ENCODE measurements around the gene TOMT. TPM values are rescaled to one million over a fixed set of nuclear protein-coding genes. Genes with fewer than 3 reads are reported as not detected.

The TOMT gene
- total RNA-seq, 2 experiments from 2014 or later = not detected

DNA sequence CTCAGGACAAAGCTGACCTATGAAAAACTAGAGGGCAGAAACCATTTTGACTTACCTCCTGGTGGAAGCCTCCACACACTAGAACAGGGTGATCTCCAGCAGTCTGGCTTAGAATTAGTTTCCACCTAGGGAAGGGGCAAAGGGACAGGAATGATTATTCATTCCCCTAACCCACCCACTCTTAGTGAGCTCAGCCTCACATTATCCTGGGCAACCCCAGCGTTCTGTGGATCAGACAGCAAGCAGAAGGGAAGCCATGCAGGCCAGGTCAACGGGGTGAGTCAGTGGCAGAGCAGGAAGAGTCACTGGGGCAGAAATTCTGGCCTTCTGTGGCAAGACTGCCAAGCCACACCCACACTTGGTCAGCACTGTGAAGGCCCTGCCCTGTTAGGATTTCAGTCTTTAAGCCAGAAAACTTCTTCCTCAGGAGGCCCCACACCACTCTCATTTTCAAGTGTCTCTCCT is 35.9 kb upstream of the TOMT start:
- H3K36me3 ChIP-seq (ENCODE audit: insufficient read depth, low read length) = peaks cover 54% of the 10 kb centered on the region
- intact Hi-C loops (cut with micrococcal nuclease; ENCODE audit: unreplicated experiment) = no loop called here
- H3K9me2 ChIP-seq (ENCODE audit: insufficient read depth, low read length) = no peaks in the 10 kb centered on the region
- peaks cover 30% of the 10 kb centered on the region for H3K4me1 ChIP-seq (ENCODE audit: insufficient read depth, low read length, poor library complexity, severe bottlenecking)
- POLR2A ChIA-PET = no interaction called here
- TF ChIP-seq EZH2phosphoT487 (IDR thresholded peaks at IDR 0.05; ENCODE audit: borderline replicate concordance, low read depth, low read length) = no peak
- DNase-seq (ENCODE audit: low spot score) = no peak
- H3K27ac ChIP-seq (ENCODE audit: low read depth, low read length, poor library complexity, severe bottlenecking) = no peak overlapping the region
- H3K79me2 ChIP-seq (ENCODE audit: insufficient read depth, low read depth, low read length) = peaks cover 48% of the 10 kb centered on the region
- no peak overlapping the region for H2AFZ ChIP-seq (ENCODE audit: low read length)
- CTCF ChIA-PET (ENCODE audit: unreplicated experiment) = interaction anchor here (0.5 kb wide), 1 partner anchor 74 kb away, joined by 3 read pairs; no protein-coding TSS in a partner anchor
- BruUV-seq (replicated peaks) = no TSS peak
- H3K4me2 ChIP-seq (ENCODE audit: low read length) = peak overlapping the region; percentile 25; the same call in 1 of the 2 replicates
- H4K20me1 ChIP-seq (ENCODE audit: insufficient read depth, low read length) = peaks cover 22% of the 10 kb centered on the region
- H3K9me3 ChIP-seq (ENCODE audit: low read length) = no peaks in the 10 kb centered on the region
- no peak overlapping the region for H3K4me3 ChIP-seq (ENCODE audit: low read depth, low read length, poor library complexity, severe bottlenecking)

GRCh38 chr11:72070491-72070890 is 35.2 kb upstream of the TOMT start:
- no TSS peak for BruUV-seq (replicated peaks)
- Histone ChIP-seq H4K20me1 (ENCODE audit: insufficient read depth, low read length) (peaks cover 22% of the 10 kb centered on the region), H3K9me3 (ENCODE audit: low read length) (no peaks in the 10 kb centered on the region), H2AFZ (ENCODE audit: low read length) (no peak overlapping the region), H3K36me3 (ENCODE audit: insufficient read depth, low read length) (peaks cover 57% of the 10 kb centered on the region), H3K4me2 (ENCODE audit: low read length) (no peak overlapping the region; the same call in 1 of the 2 replicates), H3K4me3 (ENCODE audit: low read depth, low read length, poor library complexity, severe bottlenecking) (no peak overlapping the region), H3K4me1 (ENCODE audit: insufficient read depth, low read length, poor library complexity, severe bottlenecking) (peaks cover 35% of the 10 kb centered on the region), H3K27ac (ENCODE audit: low read depth, low read length, poor library complexity, severe bottlenecking) (no peak overlapping the region), H3K79me2 (ENCODE audit: insufficient read depth, low read depth, low read length) (peaks cover 55% of the 10 kb centered on the region), H3K9me2 (ENCODE audit: insufficient read depth, low read length) (no peaks in the 10 kb centered on the region)
- DNase-seq (ENCODE audit: low spot score) = no peak
- intact Hi-C loops (cut with micrococcal nuclease; ENCODE audit: unreplicated experiment) = no loop called here
- ChIA-PET POLR2A (no interaction called here), CTCF (ENCODE audit: unreplicated experiment) (no interaction called here)
- no peak for TF ChIP-seq EZH2phosphoT487 (IDR thresholded peaks at IDR 0.05; ENCODE audit: borderline replicate concordance, low read depth, low read length)
- TF ChIP-seq, protein P1, sequence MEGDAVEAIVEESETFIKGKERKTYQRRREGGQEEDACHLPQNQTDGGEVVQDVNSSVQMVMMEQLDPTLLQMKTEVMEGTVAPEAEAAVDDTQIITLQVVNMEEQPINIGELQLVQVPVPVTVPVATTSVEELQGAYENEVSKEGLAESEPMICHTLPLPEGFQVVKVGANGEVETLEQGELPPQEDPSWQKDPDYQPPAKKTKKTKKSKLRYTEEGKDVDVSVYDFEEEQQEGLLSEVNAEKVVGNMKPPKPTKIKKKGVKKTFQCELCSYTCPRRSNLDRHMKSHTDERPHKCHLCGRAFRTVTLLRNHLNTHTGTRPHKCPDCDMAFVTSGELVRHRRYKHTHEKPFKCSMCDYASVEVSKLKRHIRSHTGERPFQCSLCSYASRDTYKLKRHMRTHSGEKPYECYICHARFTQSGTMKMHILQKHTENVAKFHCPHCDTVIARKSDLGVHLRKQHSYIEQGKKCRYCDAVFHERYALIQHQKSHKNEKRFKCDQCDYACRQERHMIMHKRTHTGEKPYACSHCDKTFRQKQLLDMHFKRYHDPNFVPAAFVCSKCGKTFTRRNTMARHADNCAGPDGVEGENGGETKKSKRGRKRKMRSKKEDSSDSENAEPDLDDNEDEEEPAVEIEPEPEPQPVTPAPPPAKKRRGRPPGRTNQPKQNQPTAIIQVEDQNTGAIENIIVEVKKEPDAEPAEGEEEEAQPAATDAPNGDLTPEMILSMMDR (conservative IDR thresholded peaks at IDR 0.05; ENCODE audit: low read length) = no peak

DNA sequence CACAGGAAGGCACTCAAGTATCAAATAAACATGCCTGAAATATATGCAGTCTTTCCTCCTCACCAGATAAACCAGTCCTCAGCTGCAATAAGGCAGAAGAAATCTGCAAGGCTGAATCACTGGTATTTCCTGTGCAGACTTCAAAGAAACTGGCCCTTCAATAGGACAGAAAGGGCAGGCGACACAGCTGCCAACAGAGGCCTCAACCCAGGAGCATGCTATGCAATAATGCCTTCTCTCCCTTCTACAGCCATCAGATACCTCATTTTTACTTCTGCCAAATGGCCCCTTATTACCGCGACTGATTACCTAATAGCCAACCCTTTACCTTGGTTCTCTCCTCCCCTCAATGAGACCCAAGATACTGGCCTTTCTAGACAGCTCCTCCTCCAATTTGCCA is 33.4 kb upstream of the TOMT start:
- H3K9me3 ChIP-seq (ENCODE audit: low read length) = no peaks in the 10 kb centered on the region
- H3K79me2 ChIP-seq (ENCODE audit: insufficient read depth, low read depth, low read length) = peaks cover 74% of the 10 kb centered on the region
- no TSS peak for BruUV-seq (replicated peaks)
- H3K4me1 ChIP-seq (ENCODE audit: insufficient read depth, low read length, poor library complexity, severe bottlenecking) = peaks cover 42% of the 10 kb centered on the region
- no peaks in the 10 kb centered on the region for H3K9me2 ChIP-seq (ENCODE audit: insufficient read depth, low read length)
- peaks cover 22% of the 10 kb centered on the region for H4K20me1 ChIP-seq (ENCODE audit: insufficient read depth, low read length)
- peak; percentile 65 for DNase-seq (ENCODE audit: low spot score)
- H3K4me3 ChIP-seq (ENCODE audit: low read depth, low read length, poor library complexity, severe bottlenecking) = no peak overlapping the region
- peak overlapping the region; percentile 21; the same call in 1 of the 2 replicates for H3K4me2 ChIP-seq (ENCODE audit: low read length)
- H3K36me3 ChIP-seq (ENCODE audit: insufficient read depth, low read length) = peaks cover 56% of the 10 kb centered on the region
- POLR2A ChIA-PET = interaction anchor here (1.0 to 1.6 kb wide), 2 partner anchors 21 to 33 kb away, joined by 5 to 6 read pairs; no protein-coding TSS in a partner anchor
- TF ChIP-seq, protein P1 (conservative IDR thresholded peaks at IDR 0.05; ENCODE audit: low read length) = no peak
- no peak for TF ChIP-seq EZH2phosphoT487 (IDR thresholded peaks at IDR 0.05; ENCODE audit: borderline replicate concordance, low read depth, low read length)
- peak overlapping the region; percentile 14 for H3K27ac ChIP-seq (ENCODE audit: low read depth, low read length, poor library complexity, severe bottlenecking)
- H2AFZ ChIP-seq (ENCODE audit: low read length) = no peak overlapping the region
- CTCF ChIA-PET (ENCODE audit: unreplicated experiment) = interaction anchor here (0.6 to 0.7 kb wide), 2 partner anchors 22 to 1779 kb away, joined by 3 to 4 read pairs; no protein-coding TSS in a partner anchor
- intact Hi-C loops (cut with micrococcal nuclease; ENCODE audit: unreplicated experiment) = no loop called here

Measured in OCI-LY7 (cell line).